GM12864 (cell line): ENCODE data around the gene TFDP3.

Source experiments
- DNase-seq: peaks from one replicate; pipeline ENCODE4 v3.0.0-alpha.2; 2011; ENCODE audit warnings: low read depth
- H3K4me3 ChIP-seq: 2 replicates; pipeline ENCODE4 v1.5.1; 2011; ENCODE audit warnings: mild to moderate bottlenecking, low read depth, low read length, control low read depth
- CTCF ChIP-seq: IDR thresholded peaks from 2 replicates; pipeline ENCODE4 v1.5.1; 2011; ENCODE audit warnings: low read depth, mild to moderate bottlenecking, moderate library complexity, low read length, control low read depth, inconsistent platforms; ENCODE audit errors: missing control alignments

TFDP3 gene

GRCh38 chrX:133175162-133175561, 43.0 kb downstream of the TFDP3 start:
- no peak overlapping the region for H3K4me3 ChIP-seq
- DNase-seq: no peak
- TF ChIP-seq CTCF: no peak

- peak; percentile 11 for TF ChIP-seq CTCF
- DNase-seq: no peak
- no peak overlapping the region for H3K4me3 ChIP-seq
Measured at GRCh38 chrX:133171962-133172708, 46.0 kb downstream of the TFDP3 start.
